HFF-Myc (cell line): ENCODE measurements around the gene OVOL1.

Source experiments
- DNase-seq: peaks from one replicate; pipeline ENCODE4 v3.0.0-alpha.2; 2011; ENCODE audit warnings: low read depth; ENCODE audit errors: extremely low read depth
- H3K4me3 ChIP-seq: replicated peaks from 2 replicates; pipeline ENCODE4 v1.5.1; 2011; ENCODE audit warnings: low read depth, mild to moderate bottlenecking, control low read depth, low read length
- TF ChIP-seq, protein P1 (sequence below): IDR thresholded peaks from 2 replicates; pipeline ENCODE4 v1.5.1; 2012; ENCODE audit warnings: mild to moderate bottlenecking, low read depth, low read length, control low read depth; ENCODE audit errors: missing control alignments

OVOL1 gene

DNA sequence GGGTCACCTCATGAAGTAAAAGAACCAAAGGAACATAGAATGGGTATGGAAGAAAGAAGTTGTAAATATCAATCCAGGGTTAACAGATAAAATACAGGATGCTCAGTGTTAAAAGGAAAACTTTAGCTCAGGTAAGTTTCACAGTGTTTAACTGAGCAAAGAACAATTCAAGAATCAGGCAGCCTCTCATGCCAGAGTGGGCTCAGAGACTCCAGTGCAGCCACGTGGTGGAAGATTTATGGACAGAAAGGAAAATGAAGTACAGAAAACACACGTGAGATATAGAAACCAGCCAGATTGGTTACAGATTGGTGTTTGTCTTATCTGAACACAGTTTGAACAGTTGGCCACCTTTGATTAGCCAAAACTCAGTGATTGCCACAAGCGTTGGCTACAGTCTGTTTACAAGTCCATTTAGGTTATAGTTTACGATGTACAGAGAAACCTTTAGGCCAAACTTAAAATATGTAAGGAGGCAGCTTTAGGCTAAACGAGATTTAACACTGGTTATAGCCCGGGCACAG is 15.2 kb upstream of the OVOL1 start:
- no peak for DNase-seq
- TF ChIP-seq, protein P1, sequence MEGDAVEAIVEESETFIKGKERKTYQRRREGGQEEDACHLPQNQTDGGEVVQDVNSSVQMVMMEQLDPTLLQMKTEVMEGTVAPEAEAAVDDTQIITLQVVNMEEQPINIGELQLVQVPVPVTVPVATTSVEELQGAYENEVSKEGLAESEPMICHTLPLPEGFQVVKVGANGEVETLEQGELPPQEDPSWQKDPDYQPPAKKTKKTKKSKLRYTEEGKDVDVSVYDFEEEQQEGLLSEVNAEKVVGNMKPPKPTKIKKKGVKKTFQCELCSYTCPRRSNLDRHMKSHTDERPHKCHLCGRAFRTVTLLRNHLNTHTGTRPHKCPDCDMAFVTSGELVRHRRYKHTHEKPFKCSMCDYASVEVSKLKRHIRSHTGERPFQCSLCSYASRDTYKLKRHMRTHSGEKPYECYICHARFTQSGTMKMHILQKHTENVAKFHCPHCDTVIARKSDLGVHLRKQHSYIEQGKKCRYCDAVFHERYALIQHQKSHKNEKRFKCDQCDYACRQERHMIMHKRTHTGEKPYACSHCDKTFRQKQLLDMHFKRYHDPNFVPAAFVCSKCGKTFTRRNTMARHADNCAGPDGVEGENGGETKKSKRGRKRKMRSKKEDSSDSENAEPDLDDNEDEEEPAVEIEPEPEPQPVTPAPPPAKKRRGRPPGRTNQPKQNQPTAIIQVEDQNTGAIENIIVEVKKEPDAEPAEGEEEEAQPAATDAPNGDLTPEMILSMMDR, result no peak
- no peak overlapping the region for H3K4me3 ChIP-seq

DNA sequence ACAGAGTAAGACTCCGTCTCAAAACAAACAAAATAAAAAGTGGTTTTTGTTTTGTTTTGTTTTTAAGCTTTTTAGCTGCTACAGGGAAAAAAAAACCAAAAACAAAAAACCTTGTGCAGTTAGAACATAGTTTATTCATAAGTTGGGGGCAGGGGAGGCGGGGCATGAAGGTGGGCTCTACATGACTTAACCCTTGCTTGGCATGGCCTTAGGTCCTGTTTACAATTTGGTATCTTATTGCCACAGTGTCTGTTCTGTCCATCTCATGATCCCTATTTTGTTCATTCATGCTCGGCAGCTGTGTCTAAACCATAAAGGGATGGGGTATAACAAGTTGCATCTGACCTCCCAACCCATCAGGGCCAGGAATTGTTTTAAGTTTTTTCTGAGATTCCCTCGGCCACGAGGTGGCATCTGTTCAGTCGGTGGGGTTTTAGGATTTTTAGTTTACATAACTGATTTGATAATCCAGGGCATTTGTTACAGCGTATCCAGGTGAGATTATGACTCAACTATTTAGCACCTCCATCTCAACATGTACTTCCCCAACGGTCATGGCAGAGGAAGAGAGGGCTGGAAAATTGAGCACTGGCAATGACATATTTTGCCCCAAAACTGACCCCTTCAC is 13.0 kb upstream of the OVOL1 start:
- TF ChIP-seq, protein P1, result no peak
- DNase-seq, result no peak
- no peak overlapping the region for H3K4me3 ChIP-seq

DNA sequence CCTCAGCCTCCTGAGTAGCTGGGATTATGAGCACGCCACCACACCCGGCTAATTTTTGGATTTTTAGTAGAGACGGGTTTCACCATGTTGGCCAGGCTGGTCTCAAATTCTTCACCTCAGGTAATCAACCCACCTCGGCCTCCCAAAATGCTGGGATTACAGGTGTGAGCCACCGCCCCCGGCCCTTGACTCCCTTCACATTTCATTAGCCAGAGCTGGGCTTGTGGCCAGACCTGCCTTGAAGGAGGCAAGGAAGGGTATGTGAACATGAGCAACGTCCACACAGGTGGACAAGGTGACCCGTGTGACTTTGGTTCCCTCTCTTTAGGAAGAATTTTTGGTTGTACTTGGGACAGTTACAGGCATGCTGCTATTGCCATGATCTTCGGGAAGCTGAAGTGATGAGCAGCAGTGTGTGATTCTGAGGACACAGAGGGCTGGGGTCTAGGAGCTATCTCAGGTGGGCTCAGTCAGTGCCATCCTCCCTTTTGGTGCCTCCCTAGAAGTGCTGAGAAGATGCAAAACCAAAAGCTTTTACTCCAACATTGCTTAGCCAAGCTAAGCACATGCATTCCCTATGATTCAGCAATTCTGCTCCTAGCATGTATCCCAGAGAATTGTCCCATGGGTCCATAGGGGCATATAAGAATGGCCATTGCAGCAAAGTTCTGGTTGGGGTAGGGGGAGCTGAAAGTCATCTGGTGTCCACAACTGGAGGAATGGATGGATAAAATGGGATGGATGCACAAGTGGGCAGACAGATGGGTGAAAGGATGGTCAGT is 12.1 kb upstream of the OVOL1 start:
- TF ChIP-seq, protein P1, result no peak
- H3K4me3 ChIP-seq, result no peak overlapping the region
- no peak for DNase-seq

DNA sequence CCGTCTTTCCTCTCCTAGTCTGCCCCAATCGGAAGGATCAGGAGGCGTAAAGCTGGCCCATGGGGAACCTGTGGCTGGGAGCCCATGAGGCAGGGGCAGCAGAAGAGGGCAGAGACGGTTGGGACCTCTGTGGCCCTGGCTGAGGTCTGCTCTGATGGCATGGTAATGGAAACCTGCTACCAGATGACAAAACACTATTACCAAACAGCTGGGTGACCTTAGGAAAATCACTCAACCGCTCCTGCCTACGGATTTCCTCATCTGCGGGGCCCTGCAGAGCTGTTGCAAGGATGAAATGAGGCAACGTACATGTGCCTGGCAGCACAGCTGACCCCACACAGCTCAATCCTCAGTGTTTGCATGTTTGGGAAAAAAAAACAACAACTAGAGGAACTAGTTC is 10.7 kb upstream of the OVOL1 start:
- no peak overlapping the region for H3K4me3 ChIP-seq
- TF ChIP-seq, protein P1, result no peak
- DNase-seq, result no peak

DNA sequence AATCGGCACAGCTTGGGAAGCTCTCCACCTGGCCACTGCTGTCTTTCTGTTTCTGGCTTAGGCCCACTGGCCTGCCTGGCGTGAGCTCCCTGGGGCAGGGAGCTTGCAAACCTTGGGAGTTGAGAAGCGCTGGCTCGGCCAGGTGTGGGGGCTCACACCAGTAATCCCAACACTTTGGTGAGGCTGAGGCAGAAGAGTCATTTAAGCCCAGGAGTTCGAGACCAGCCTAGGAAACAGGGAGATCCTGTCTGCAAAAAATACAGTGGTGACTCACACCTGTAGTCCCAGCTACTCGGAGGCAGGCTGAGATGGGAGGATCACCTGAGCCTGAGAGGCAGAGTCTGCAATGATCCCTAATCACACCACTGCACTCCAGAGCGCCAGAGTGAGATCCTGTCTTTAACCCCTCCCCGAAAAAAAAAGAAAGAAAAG is 10.1 kb upstream of the OVOL1 start:
- TF ChIP-seq, protein P1, result no peak
- no peak overlapping the region for H3K4me3 ChIP-seq
- no peak for DNase-seq

DNA sequence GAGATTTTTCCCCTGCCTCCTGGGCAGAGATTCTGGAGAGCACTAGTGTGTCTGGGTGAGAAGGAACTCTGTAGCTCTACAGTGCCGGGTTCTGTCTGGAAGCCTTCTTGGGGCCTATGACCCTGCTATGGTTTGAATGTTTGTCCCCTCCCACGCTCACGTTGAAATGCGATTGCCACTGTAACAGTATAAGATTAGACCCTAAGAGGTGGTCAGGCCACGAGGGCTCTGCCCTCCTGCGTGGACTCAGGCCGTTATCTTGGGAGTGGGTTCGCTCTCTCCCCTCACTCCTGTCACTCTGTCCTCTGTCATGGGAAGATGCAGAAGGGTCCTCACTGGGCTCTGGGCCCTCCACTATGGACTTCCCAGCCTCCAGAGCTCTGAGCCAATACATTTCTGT is 9.6 kb upstream of the OVOL1 start:
- TF ChIP-seq, protein P1, result no peak
- no peak overlapping the region for H3K4me3 ChIP-seq
- no peak for DNase-seq
